ENCODE measurements around the gene CALB2. TPM values are rescaled to one million over a fixed set of nuclear protein-coding genes. Genes with fewer than 3 reads are reported as not detected.

The CALB2 gene
- total and polyA plus RNA-seq, 2 experiments from 2014 or later: 2.4 to 4.2 TPM

- Histone ChIP-seq H4K20me1 (replicated peaks; ENCODE audit: insufficient read depth) (no peaks in the 10 kb centered on the region), H2AFZ (no peak overlapping the region), H3K4me1 (ENCODE audit: insufficient read depth) (no peaks in the 10 kb centered on the region), H3K9me2 (ENCODE audit: insufficient read depth) (no peaks in the 10 kb centered on the region), H3K4me2 (no peak overlapping the region), H3K79me2 (replicated peaks; ENCODE audit: insufficient read depth) (no peaks in the 10 kb centered on the region), H3K36me3 (ENCODE audit: insufficient read depth) (no peaks in the 10 kb centered on the region), H3F3A (replicated peaks; ENCODE audit: low read depth) (no peaks in the 10 kb centered on the region), H3K4me3 (no peak overlapping the region), H3K27ac (ENCODE audit: low read depth) (no peak overlapping the region), H3K27me3 (ENCODE audit: insufficient read depth) (no peaks in the 10 kb centered on the region)
- no peak for ATAC-seq
- no peak overlapping the region for H3K27ac Mint-ChIP-seq
- no peaks in the 10 kb centered on the region for H3K36me3 Mint-ChIP-seq (ENCODE audit: low read depth)
- H3K4me3 Mint-ChIP-seq: no peak overlapping the region
- DNase-seq (ENCODE audit: low spot score): no peak
- TF ChIP-seq EZH2phosphoT487 (IDR thresholded peaks at IDR 0.05; ENCODE audit: unreplicated experiment): no peak
- TF ChIP-seq STAT1 (IDR thresholded peaks at IDR 0.05; ENCODE audit: unreplicated experiment): no peak
- TF ChIP-seq REST (IDR thresholded peaks at IDR 0.05; ENCODE audit: unreplicated experiment): no peak
- no peak for TF ChIP-seq JUNB (IDR thresholded peaks at IDR 0.05; ENCODE audit: unreplicated experiment)
- TF ChIP-seq ZNF114 (CRISPR knock-in tag; IDR thresholded peaks at IDR 0.05): no peak
- TF ChIP-seq ETS1 (IDR thresholded peaks at IDR 0.05): no peak
- no peak for TF ChIP-seq POLR2AphosphoS5 (IDR thresholded peaks at IDR 0.05; ENCODE audit: low read depth)
- TF ChIP-seq CTCF (conservative IDR thresholded peaks at IDR 0.05; ENCODE audit: low read depth in 2 of 2): no peak
- TF ChIP-seq ZNF462 (CRISPR knock-in tag; IDR thresholded peaks at IDR 0.05): no peak
- no peak for TF ChIP-seq EZH2 (IDR thresholded peaks at IDR 0.05; ENCODE audit: low read depth, unreplicated experiment)
- no peak for TF ChIP-seq ZNF331 (CRISPR knock-in tag; IDR thresholded peaks at IDR 0.05; ENCODE audit: low read depth)
- no peak for TF ChIP-seq CREB1 (CRISPR knock-in tag; IDR thresholded peaks at IDR 0.05; ENCODE audit: low read depth)
- no peak for TF ChIP-seq NANOG (IDR thresholded peaks at IDR 0.05; ENCODE audit: borderline replicate concordance)
- no peaks in the 10 kb centered on the region for H3K27me3 Mint-ChIP-seq (ENCODE audit: insufficient read depth, low read depth, poor library complexity)
- H3K4me1 Mint-ChIP-seq: peaks cover 8% of the 10 kb centered on the region; the same call in 2 of the 3 replicates
- H3K9me3 Mint-ChIP-seq: no peaks in the 10 kb centered on the region
Measured at GRCh38 chr16:71351558-71351901, 7.0 kb upstream of the CALB2 start.
